Endodermal cell (in vitro differentiated cells): ENCODE data around the gene ZNF785. TPM values are rescaled to one million over a fixed set of nuclear protein-coding genes. Genes with fewer than 3 reads are reported as not detected.
"Not testable (repeated sequence)": the region's sequence is repeated elsewhere in the genome, so short reads cannot be mapped to it uniquely, and the experiment has no call there.

Experiments used
- DNase-seq: peaks from one replicate; pipeline ENCODE4 v3.0.0-alpha.2; 2017
- H3K27ac ChIP-seq: 2 replicates; pipeline ENCODE4 v1.5.1; 2013; ENCODE audit warnings: mild to moderate bottlenecking, low read depth, low read length, moderate library complexity
- H3K27me3 ChIP-seq: 2 replicates; pipeline ENCODE4 v1.6.1; 2013; ENCODE audit warnings: mild to moderate bottlenecking, low read length, moderate library complexity; ENCODE audit not compliant: insufficient read depth, control insufficient read depth, poor library complexity, severe bottlenecking
- H3K36me3 ChIP-seq: 2 replicates; pipeline ENCODE4 v1.7.0; 2013; ENCODE audit warnings: mild to moderate bottlenecking, low read length, moderate library complexity; ENCODE audit not compliant: control insufficient read depth, insufficient read depth
- H3K4me1 ChIP-seq: one replicate; pipeline ENCODE4 v1.7.0; 2013; ENCODE audit warnings: low read length; ENCODE audit not compliant: control insufficient read depth, insufficient read depth
- H3K4me3 ChIP-seq: 2 replicates; pipeline ENCODE4 v1.5.1; 2013; ENCODE audit warnings: mild to moderate bottlenecking, low read length, moderate library complexity
- H3K9ac ChIP-seq: 2 replicates; pipeline ENCODE4 v1.6.1; 2013; ENCODE audit warnings: mild to moderate bottlenecking, low read length, moderate library complexity; ENCODE audit not compliant: poor library complexity, severe bottlenecking; ENCODE audit errors: extremely low read depth
- H3K9me3 ChIP-seq: 2 replicates; pipeline ENCODE4 v1.6.1; 2013; ENCODE audit warnings: mild to moderate bottlenecking, low read length, moderate library complexity; ENCODE audit not compliant: control insufficient read depth
- H3K27ac Mint-ChIP-seq: 2 replicates; pipeline ENCODE4 v1.8.0; 2020; ENCODE audit warnings: mixed read lengths
- H3K27me3 Mint-ChIP-seq: 2 replicates; pipeline ENCODE4 v1.8.0; 2021; ENCODE audit warnings: mild to moderate bottlenecking, mixed read lengths; ENCODE audit not compliant: insufficient read depth
- H3K36me3 Mint-ChIP-seq: 2 replicates; pipeline ENCODE4 v1.8.0; 2020; ENCODE audit warnings: low read depth, mixed read lengths
- H3K4me1 Mint-ChIP-seq: 2 replicates; pipeline ENCODE4 v1.8.0; 2020; ENCODE audit warnings: mixed read lengths
- H3K4me3 Mint-ChIP-seq: 2 replicates; pipeline ENCODE4 v1.8.0; 2020; ENCODE audit warnings: mild to moderate bottlenecking, moderate library complexity, mixed read lengths
- H3K9me3 Mint-ChIP-seq: 2 replicates; pipeline ENCODE4 v1.8.0; 2020; ENCODE audit warnings: mild to moderate bottlenecking, mixed read lengths
- WGBS, 2 experiments: methylation state at CpG; one replicate each; pipeline versions ENCODE4 v1.1.5 to v1.1.7; 2013; ENCODE audit warnings: missing lambda C conversion rate in 2 of 2, mixed read lengths in 1 of 2; ENCODE audit not compliant: insufficient coverage in 1 of 2, insufficient read length in 1 of 2; 5-methylcytosine and 5-hydroxymethylcytosine counted together
- total RNA-seq, 2 donors: library from RNA; stranded (reverse); fragmentation: NEBNext Ultra II Directional in 1 of 2; extraction: Animal tissue kit (Norgen Biotek cat#: 25700) in 1 of 2; gene quantifications; 2 replicates in 1 of 2; 3 replicates in 1 of 2; pipeline ENCODE4 v1.2.1, GENCODE V29; 2021
- TF ChIP-seq, protein P1 (sequence below): fragments of 200-600 bp; sonication (generic); conservative IDR thresholded peaks from 2 replicates; pipeline ENCODE4 v1.5.0; 2021; ENCODE audit warnings: antibody characterized with exemption, mild to moderate bottlenecking

The ZNF785 gene
- total RNA-seq, 2 donors from 2014 or later: 22.5 to 24.0 TPM

DNA sequence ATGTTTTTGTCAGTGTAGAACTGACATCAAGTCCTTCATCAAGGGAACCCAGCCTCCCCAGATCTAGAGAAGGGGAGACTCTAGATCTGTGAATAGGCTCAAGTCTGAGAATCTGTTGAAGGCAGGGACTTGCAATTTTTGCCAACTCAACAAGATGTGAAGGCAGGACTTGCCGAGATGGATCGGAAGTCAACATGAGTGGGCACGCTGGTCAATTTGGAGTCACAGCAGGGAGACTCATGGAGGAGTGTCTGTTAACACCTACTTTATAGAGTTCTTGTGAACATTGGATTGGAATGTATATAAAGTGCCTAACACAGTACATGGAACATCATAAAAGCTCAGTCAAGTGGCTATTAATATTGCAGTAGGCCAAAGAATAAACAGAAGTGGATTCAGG lies 14.7 kb upstream of the ZNF785 start:
- Histone ChIP-seq H3K9ac (no peak overlapping the region), H3K4me3 (no peak overlapping the region), H3K9me3 (peaks cover 7% of the 10 kb centered on the region), H3K4me1 (no peaks in the 10 kb centered on the region), H3K36me3 (peaks cover 11% of the 10 kb centered on the region), H3K27ac (no peak overlapping the region), H3K27me3 (no peaks in the 10 kb centered on the region)
- TF ChIP-seq, protein P1, sequence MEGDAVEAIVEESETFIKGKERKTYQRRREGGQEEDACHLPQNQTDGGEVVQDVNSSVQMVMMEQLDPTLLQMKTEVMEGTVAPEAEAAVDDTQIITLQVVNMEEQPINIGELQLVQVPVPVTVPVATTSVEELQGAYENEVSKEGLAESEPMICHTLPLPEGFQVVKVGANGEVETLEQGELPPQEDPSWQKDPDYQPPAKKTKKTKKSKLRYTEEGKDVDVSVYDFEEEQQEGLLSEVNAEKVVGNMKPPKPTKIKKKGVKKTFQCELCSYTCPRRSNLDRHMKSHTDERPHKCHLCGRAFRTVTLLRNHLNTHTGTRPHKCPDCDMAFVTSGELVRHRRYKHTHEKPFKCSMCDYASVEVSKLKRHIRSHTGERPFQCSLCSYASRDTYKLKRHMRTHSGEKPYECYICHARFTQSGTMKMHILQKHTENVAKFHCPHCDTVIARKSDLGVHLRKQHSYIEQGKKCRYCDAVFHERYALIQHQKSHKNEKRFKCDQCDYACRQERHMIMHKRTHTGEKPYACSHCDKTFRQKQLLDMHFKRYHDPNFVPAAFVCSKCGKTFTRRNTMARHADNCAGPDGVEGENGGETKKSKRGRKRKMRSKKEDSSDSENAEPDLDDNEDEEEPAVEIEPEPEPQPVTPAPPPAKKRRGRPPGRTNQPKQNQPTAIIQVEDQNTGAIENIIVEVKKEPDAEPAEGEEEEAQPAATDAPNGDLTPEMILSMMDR: no peak
- Mint-ChIP-seq H3K9me3 (peaks cover 4% of the 10 kb centered on the region), H3K4me3 (no peak overlapping the region), H3K36me3 (peaks cover 24% of the 10 kb centered on the region), H3K27me3 (no peaks in the 10 kb centered on the region), H3K27ac (no peak overlapping the region), H3K4me1 (no peaks in the 10 kb centered on the region)
- no peak for DNase-seq
- 96 to 100% methylated on average over 2 to 3 of the region's 3 CpGs for WGBS, 2 experiments

DNA sequence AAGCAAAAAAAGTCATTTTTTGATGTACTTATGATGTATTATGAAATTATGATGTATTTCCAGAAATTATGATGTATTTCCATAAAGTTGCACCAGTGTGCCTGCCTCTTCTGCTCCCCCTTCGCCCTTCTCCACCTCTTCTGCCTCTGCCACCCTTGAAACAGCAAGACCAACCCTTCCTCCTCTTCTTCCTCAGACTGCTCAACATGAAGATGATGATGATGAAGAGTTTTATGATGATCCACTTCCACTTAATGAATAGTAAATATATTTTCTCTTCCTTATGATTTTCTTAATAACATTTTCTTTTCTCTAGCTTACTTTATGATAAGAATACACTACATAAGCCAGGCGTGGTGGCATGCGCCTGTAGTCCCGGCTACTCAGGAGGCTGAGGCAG lies 7.4 kb upstream of the ZNF785 start:
- Mint-ChIP-seq H3K4me3 (no peak overlapping the region), H3K27ac (no peak overlapping the region), H3K27me3 (no peaks in the 10 kb centered on the region), H3K36me3 (peaks cover 18% of the 10 kb centered on the region), H3K4me1 (no peaks in the 10 kb centered on the region), H3K9me3 (no peaks in the 10 kb centered on the region)
- Histone ChIP-seq H3K36me3 (peaks cover 2% of the 10 kb centered on the region), H3K9me3 (peaks cover 6% of the 10 kb centered on the region), H3K27ac (no peak overlapping the region), H3K27me3 (no peaks in the 10 kb centered on the region), H3K4me3 (no peak overlapping the region), H3K9ac (no peak overlapping the region), H3K4me1 (no peaks in the 10 kb centered on the region)
- 73 to 91% methylated on average over 3 to 4 of the region's 4 CpGs for WGBS, 2 experiments
- TF ChIP-seq, protein P1: no peak
- no peak for DNase-seq

DNA sequence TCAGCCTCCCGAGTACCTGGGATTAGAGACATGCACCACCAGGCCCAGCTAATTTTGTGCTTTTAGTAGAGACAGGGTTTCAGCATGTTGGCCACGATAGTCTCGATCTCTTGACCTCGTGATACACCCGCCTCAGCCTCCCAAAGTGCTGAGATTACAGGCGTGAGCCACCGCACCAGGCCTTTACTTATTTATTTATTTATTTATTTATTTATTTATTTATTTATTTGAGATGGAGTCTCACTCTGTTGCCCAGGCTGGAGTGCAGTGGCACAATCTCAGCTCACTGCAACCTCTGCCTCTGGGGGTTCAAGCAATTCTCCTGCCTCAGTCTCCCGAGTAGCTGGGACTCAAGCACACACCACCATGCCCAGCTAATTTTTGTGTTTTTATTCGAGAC lies 5.4 kb upstream of the ZNF785 start:
- H3K27me3 Mint-ChIP-seq, H3K9me3 Mint-ChIP-seq, H3K27ac Mint-ChIP-seq: not testable (repeated sequence)

DNA sequence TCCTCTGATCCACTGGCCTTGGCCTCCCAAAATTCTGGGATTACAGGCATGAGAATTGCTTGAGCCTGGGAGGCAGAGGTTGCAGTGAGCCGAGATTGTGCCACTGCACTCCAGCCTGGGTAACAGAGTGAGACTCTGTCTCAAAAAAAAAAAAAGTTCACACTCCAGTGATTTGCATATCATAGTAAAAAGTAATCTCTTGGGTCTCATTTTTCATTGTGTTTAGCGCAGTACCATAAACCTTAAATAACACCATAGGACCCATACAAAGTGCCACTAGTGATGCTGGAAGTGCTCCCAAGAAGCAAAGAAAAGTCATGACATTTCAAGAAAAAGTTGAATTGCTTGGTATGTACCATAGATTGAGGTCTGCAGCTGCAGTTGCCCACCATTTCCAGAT lies 4.1 kb upstream of the ZNF785 start:
- H3K9me3 Mint-ChIP-seq, H3K27me3 Mint-ChIP-seq, H3K27ac ChIP-seq, H3K4me1 Mint-ChIP-seq, H3K27ac Mint-ChIP-seq, H3K4me3 Mint-ChIP-seq, H3K36me3 ChIP-seq, H3K4me3 ChIP-seq, H3K9ac ChIP-seq, DNase-seq, H3K4me1 ChIP-seq, H3K27me3 ChIP-seq, H3K9me3 ChIP-seq: not testable (repeated sequence)
- peaks cover 22% of the 10 kb centered on the region for H3K36me3 Mint-ChIP-seq
- 100% methylated on average over 1 to 2 of the region's 2 CpGs for WGBS, 2 experiments

More for the DNA sequence above, 5.4 kb upstream of the ZNF785 start:
- not testable (repeated sequence) for H3K4me1 Mint-ChIP-seq, H3K4me3 Mint-ChIP-seq, H3K4me1 ChIP-seq, H3K27ac ChIP-seq, H3K4me3 ChIP-seq, H3K27me3 ChIP-seq, H3K9me3 ChIP-seq, H3K9ac ChIP-seq, H3K36me3 ChIP-seq, DNase-seq
- WGBS, 2 experiments: 96% methylated on average over 4 to 7 of the region's 9 CpGs
- peaks cover 32% of the 10 kb centered on the region for H3K36me3 Mint-ChIP-seq
